GM12865 (cell line): ENCODE measurements around the gene PARP11.
A peak's percentile ranks its signal among the peaks of the same experiment; 100 is the strongest.

Experiments used
- DNase-seq: peaks from one replicate; pipeline ENCODE4 v3.0.0; 2010; ENCODE audit warnings: low read depth
- H3K4me3 ChIP-seq: 2 replicates; pipeline ENCODE4 v1.5.1; 2011; ENCODE audit warnings: mild to moderate bottlenecking, low read depth, low read length, control low read depth
- CTCF ChIP-seq: IDR thresholded peaks from 2 replicates; pipeline ENCODE4 v1.5.1; 2011; ENCODE audit warnings: low read length, control low read depth, low read depth, inconsistent platforms; ENCODE audit not compliant: insufficient read depth; ENCODE audit errors: missing control alignments

PARP11 gene

GRCh38 chr12:3795066-3795465 is 78.1 kb downstream of the PARP11 start:
- DNase-seq, result no peak
- no peak for TF ChIP-seq CTCF
- H3K4me3 ChIP-seq, result no peak overlapping the region

GRCh38 chr12:3792623-3793288 is 80.4 kb downstream of the PARP11 start:
- no peak for TF ChIP-seq CTCF
- no peak for DNase-seq
- no peak overlapping the region for H3K4me3 ChIP-seq

GRCh38 chr12:3791256-3791874 is 81.8 kb downstream of the PARP11 start:
- no peak overlapping the region for H3K4me3 ChIP-seq
- TF ChIP-seq CTCF, result no peak
- no peak for DNase-seq

- no peak for DNase-seq
- TF ChIP-seq CTCF, result no peak
- no peak overlapping the region for H3K4me3 ChIP-seq
Measured at GRCh38 chr12:3790642-3791041, 82.6 kb downstream of the PARP11 start.

- no peak for DNase-seq
- no peak overlapping the region for H3K4me3 ChIP-seq
- TF ChIP-seq CTCF, result no peak
Measured at GRCh38 chr12:3789838-3790237, 83.4 kb downstream of the PARP11 start.

- peak; percentile 44 for DNase-seq
- H3K4me3 ChIP-seq, result no peak overlapping the region
- TF ChIP-seq CTCF, result peak; percentile 59
Measured at GRCh38 chr12:3777206-3777809, 95.9 kb downstream of the PARP11 start.
